GM15510 (cell line): Measurements from ENCODE around the gene LSM12.

Experiments
- POLR2A ChIP-seq: IDR thresholded peaks from 3 replicates; pipeline ENCODE4 v1.6.1; 2011; ENCODE audit warnings: borderline replicate concordance; ENCODE audit not compliant: insufficient read length; ENCODE audit errors: extremely low read depth

The LSM12 gene

GRCh38 chr17:44105941-44106340 lies 39.5 kb upstream of the LSM12 start:
- no peak for TF ChIP-seq POLR2A

- no peak for TF ChIP-seq POLR2A
These were observed 39.0 kb upstream of the LSM12 start for GRCh38 chr17:44105483-44105882.

- TF ChIP-seq POLR2A = no peak
These were observed 36.6 kb upstream of the LSM12 start for GRCh38 chr17:44102849-44103622.

- no peak for TF ChIP-seq POLR2A
These were observed 30.9 kb upstream of the LSM12 start for GRCh38 chr17:44097110-44097958.

GRCh38 chr17:44095647-44096496 lies 29.4 kb upstream of the LSM12 start:
- TF ChIP-seq POLR2A = no peak

GRCh38 chr17:44095388-44095646 lies 28.8 kb upstream of the LSM12 start:
- no peak for TF ChIP-seq POLR2A

GRCh38 chr17:44094701-44095387 lies 28.4 kb upstream of the LSM12 start:
- no peak for TF ChIP-seq POLR2A

- no peak for TF ChIP-seq POLR2A
These were observed 26.9 kb upstream of the LSM12 start for GRCh38 chr17:44093231-44093900.

- TF ChIP-seq POLR2A = no peak
These were observed 25.6 kb upstream of the LSM12 start for GRCh38 chr17:44092051-44092450.

GRCh38 chr17:44091200-44091997 lies 24.9 kb upstream of the LSM12 start:
- no peak for TF ChIP-seq POLR2A

- no peak for TF ChIP-seq POLR2A
These were observed 21.8 kb upstream of the LSM12 start for GRCh38 chr17:44088254-44088653.

- no peak for TF ChIP-seq POLR2A
These were observed 20.8 kb upstream of the LSM12 start for GRCh38 chr17:44087319-44087718.

- TF ChIP-seq POLR2A = no peak
These were observed 20.2 kb upstream of the LSM12 start for GRCh38 chr17:44086364-44087311.

- no peak for TF ChIP-seq POLR2A
These were observed 19.4 kb upstream of the LSM12 start for GRCh38 chr17:44085908-44086307.
